CD1c-positive myeloid dendritic cell (primary cell): ENCODE measurements around the gene NPAS3.

ENCODE experiments used
- DNase-seq: peaks from one replicate; pipeline ENCODE4 v3.0.0-alpha.2; 2016; ENCODE audit errors: extremely low spot score

Gene NPAS3

DNA sequence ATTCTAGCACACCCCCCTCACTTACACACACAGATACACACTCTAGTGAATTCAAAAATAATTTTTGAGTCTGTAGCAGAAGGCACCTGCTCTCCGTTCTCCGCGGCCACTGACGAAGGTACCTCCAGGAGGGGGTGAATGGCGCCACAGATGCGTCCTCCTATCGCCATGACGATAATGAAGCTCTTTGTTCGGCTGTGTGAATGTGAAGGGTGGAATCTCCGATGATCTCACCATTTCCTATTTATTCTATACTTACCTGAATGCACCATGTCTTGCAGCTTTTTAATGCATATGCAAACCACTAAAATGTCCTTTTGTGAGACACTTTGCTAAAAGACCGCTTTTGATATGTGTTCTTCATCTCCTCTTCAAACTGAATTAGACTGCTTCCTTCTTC lies 849.5 kb downstream of the NPAS3 start:
- no peak for DNase-seq

- no peak for DNase-seq
Measured at GRCh38 chr14:33790996-33791395, 852.3 kb downstream of the NPAS3 start.

DNA sequence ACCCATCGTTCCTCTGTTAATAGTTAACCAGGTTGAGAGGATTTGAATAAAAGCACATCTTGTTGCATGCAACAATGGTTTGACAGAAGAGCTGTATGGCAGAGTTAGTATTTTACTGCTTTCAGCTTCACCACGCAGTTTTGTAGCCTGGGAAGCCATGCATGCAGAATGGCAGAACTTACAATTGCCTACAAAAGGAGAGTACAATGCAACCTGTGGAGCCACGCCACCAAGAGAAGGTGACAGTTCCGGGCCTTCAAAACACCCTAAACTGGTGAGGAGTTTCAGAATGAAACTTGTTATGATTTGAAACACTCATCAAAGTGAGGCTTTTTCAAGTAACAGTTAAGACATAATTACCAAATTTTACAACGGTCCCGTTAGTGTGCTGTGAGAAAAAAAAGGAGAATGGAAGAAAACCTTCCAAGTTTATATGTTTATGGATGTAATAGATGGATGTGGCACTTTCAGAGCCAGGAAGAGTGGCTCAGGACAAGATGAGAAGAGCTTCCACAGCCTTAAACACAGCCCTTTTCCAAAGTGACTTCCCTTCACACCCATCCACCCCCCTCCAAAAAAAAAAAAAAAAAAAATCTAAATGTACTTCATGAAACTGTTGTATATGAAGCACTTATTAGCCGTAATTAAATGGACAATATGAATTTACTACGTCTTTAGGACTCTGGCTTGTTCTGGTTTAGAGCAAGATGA lies 853.5 kb downstream of the NPAS3 start:
- no peak for DNase-seq

GRCh38 chr14:33792720-33793368 lies 854.2 kb downstream of the NPAS3 start:
- peak; percentile 63 for DNase-seq

- DNase-seq, result no peak
Measured at GRCh38 chr14:33793398-33794110, 854.9 kb downstream of the NPAS3 start.

DNA sequence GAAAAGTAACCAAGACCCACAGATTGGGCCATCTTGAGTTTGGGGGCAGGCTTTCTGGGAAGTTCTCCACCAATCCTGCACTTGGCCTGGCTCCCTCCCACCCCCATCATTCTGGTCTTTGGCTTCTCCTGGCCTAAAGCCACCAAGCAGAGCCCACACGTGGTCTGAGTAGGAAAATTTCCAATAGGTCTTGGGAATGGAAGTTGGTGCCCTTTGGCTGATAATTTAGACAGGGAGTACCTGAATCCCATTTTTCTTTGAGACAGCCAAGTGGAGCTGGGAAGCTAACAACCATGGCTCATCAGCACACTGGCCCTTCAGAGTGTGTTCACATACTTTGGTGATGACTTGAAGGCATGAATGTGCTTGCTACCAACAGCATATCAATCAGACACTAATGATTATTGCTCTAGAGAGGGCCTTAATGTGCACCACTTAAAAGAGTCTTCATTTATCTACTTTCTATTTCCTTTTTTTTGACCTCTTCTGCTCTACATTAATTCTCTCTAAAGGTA lies 856.2 kb downstream of the NPAS3 start:
- DNase-seq, result no peak

- DNase-seq, result no peak
Measured at GRCh38 chr14:33796356-33796755, 857.7 kb downstream of the NPAS3 start.

GRCh38 chr14:33799705-33800570 lies 861.3 kb downstream of the NPAS3 start:
- DNase-seq, result no peak

DNA sequence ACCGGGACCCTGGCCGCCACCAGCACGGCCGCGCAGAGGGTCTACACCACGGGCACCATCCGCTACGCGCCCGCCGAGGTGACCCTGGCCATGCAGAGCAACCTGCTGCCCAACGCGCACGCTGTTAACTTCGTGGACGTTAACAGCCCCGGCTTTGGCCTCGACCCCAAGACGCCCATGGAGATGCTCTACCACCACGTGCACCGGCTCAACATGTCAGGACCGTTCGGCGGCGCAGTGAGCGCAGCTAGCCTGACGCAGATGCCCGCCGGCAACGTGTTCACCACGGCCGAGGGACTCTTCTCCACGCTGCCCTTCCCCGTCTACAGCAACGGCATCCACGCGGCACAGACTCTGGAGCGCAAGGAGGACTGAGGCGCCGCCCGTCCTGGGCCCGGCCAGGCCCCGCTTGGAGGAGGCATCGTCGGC lies 862.1 kb downstream of the NPAS3 start:
- DNase-seq, result no peak

GRCh38 chr14:33802737-33803136 lies 864.1 kb downstream of the NPAS3 start:
- no peak for DNase-seq

DNA sequence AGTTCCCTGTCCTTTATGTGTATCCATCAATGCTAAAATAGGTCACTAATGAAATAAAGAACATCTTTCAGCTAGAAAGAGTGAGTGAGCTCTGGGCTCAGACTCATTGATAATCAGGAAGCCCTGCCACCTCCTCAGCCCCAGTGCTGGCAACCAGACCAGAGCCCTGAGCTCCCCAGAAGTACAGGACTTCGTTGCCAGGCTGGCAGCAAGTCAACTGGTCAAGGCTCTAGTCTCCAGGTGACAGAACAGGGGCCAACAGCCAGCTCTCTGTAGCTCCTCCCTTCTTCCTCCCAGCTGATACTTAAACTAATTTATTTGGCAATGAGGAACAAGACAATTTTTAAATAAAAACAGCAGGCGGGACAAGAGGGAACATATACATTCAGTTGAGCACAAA lies 866.9 kb downstream of the NPAS3 start:
- no peak for DNase-seq

DNA sequence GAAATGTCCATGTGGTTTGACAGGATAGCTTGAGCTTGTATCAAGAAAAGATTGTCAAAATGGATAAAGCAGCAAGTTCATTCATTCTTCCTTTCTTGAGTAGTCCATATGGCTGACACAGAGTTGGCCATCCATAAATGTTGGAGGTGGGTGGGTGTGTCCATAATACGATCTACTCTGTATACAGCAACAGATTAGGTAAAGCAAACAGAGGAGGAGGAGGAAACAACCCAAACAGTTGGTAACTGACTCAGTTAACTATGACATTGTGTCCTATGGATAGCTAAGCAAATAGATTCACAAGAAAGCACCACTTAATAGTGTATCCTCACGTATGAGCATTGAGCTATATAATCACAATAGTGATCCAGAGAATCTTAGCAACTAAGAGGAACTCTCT lies 868.2 kb downstream of the NPAS3 start:
- no peak for DNase-seq

GRCh38 chr14:33808187-33808586 lies 869.5 kb downstream of the NPAS3 start:
- no peak for DNase-seq

GRCh38 chr14:33809396-33809981 lies 870.8 kb downstream of the NPAS3 start:
- no peak for DNase-seq

DNA sequence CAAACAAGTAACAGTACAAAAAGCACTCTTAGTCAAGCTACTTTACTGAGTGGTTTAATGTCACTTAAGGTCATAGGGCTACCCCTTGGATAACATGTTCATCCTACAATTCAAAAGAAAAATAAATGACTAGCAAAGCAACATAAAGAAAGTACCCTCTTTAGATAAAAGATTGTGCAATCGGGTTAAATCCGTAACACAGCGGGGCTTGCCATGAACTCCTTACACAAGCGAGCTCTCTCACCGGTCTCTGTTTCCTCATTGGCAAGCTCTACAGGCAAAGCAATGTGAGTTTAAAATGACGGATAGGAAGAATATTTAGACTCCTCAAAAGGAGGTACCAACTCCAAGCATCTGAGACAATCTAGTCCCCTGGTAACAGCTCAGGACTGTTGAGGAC lies 871.6 kb downstream of the NPAS3 start:
- DNase-seq, result no peak

- DNase-seq, result no peak
Measured at GRCh38 chr14:33811721-33812120, 873.0 kb downstream of the NPAS3 start.

DNA sequence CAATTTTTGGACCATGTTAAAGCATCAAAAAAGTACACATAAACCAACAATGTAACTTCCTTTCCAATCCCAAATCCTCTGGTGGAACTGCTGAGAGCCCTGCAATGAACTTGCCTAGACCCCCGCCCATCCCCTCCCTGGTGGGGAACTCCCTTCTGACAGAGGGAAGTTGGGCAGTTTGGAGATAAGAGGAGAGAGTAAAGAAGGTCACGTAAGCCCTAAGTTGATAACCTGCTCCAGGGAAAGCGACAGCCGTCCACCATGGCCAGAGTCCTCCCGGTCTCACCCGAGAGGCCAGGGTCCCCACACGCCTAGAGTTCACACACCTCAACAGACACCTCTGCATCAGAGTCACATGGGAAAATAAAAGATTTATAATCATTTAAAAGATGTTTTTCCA lies 873.5 kb downstream of the NPAS3 start:
- DNase-seq, result no peak

DNA sequence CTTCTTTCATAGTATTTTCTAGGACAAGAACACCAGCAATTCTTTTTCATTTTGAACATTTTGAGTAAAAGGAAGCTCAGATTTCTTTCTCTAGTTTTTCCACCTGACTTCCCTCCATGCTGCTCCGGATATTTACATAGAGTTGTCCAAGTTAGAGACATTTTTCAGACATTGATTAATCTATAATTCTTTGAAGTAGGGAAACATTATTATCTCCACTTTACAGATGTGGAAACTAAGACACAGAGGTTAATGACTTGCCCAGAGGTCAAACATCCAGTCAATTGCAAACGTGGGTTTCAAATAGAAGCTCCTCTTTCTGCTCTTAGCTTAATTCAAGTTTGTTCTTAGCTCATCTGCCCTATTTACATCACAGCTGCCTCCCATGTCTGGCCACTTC lies 873.9 kb downstream of the NPAS3 start:
- no peak for DNase-seq

DNA sequence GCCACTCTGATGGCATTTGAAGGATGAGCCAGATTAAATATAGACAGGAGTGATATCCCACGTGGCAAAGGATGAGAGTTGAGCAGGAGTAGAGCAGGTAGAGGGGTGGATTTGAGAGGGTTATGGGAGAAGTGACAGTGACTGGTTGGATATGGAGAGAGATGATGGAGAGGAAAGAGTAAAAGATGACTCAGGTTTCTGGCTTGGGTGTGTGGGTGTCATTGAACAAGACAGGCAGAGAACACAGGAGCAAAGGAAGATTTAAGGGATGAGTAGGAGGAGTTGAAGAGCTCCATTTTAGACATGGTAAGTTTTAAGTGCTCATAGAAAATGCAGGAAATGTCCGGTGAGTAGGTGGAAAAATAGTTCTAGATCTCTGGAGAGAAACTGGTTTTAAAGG lies 875.3 kb downstream of the NPAS3 start:
- no peak for DNase-seq

- DNase-seq, result no peak
Measured at GRCh38 chr14:33833706-33834465, 895.2 kb downstream of the NPAS3 start.
